Measurements from ENCODE around the gene STX18. TPM values are rescaled to one million over a fixed set of nuclear protein-coding genes. Genes with fewer than 3 reads are reported as not detected.

The STX18 gene
- total RNA-seq, 1 donor from 2014 or later, result 24.0 TPM

DNA sequence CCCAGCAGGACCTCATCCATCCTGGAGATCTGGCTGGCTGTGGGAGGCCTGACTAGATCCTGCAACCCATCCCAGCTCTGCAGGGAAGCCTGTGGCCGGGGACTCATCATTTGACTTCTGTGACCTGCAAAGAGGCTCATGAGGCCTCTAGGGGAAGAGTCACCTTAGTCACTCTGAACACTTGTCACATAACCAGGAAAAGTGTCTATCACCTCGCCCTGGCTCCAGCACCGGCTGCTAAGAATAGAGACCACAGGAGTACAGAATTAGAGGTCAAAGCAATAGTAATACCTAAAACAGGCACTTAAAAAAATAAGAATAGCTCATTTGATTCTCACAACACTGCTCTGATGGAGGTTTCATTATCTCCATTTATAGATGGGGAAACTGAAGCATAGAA lies 158.8 kb downstream of the STX18 start:
- Mint-ChIP-seq H3K27me3 (ENCODE audit: low read depth, unreplicated experiment) (peaks cover 63% of the 10 kb centered on the region), H3K4me3 (ENCODE audit: unreplicated experiment) (no peak overlapping the region), H3K27ac (ENCODE audit: unreplicated experiment) (no peak overlapping the region), H3K4me1 (ENCODE audit: low read depth, unreplicated experiment) (no peaks in the 10 kb centered on the region), H3K9me3 (ENCODE audit: unreplicated experiment) (peaks cover under 1% of the 10 kb centered on the region), H3K36me3 (ENCODE audit: low read depth, unreplicated experiment) (no peaks in the 10 kb centered on the region)
- no peak overlapping the region for H3K4me3 ChIP-seq (ENCODE audit: insufficient read depth, low read depth, low read length)
- H2AFZ ChIP-seq (ENCODE audit: low read depth, low read length), result no peak overlapping the region
- TF ChIP-seq EZH2 (IDR thresholded peaks at IDR 0.05; ENCODE audit: insufficient read depth, low read length), result no peak
- TF ChIP-seq, protein P1, sequence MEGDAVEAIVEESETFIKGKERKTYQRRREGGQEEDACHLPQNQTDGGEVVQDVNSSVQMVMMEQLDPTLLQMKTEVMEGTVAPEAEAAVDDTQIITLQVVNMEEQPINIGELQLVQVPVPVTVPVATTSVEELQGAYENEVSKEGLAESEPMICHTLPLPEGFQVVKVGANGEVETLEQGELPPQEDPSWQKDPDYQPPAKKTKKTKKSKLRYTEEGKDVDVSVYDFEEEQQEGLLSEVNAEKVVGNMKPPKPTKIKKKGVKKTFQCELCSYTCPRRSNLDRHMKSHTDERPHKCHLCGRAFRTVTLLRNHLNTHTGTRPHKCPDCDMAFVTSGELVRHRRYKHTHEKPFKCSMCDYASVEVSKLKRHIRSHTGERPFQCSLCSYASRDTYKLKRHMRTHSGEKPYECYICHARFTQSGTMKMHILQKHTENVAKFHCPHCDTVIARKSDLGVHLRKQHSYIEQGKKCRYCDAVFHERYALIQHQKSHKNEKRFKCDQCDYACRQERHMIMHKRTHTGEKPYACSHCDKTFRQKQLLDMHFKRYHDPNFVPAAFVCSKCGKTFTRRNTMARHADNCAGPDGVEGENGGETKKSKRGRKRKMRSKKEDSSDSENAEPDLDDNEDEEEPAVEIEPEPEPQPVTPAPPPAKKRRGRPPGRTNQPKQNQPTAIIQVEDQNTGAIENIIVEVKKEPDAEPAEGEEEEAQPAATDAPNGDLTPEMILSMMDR (IDR thresholded peaks at IDR 0.05; ENCODE audit: insufficient read depth, low read depth, low read length), result no peak
- H3K4me1 ChIP-seq (ENCODE audit: insufficient read depth, low read length), result peaks cover 3% of the 10 kb centered on the region
- H3K27me3 ChIP-seq (ENCODE audit: insufficient read depth, low read length), result peaks cover 41% of the 10 kb centered on the region
- H3K9ac ChIP-seq (ENCODE audit: low read length), result no peak overlapping the region
- no peaks in the 10 kb centered on the region for H3K79me2 ChIP-seq (ENCODE audit: insufficient read depth, low read length)
- no peak for DNase-seq (ENCODE audit: low read depth)
- H3K9me3 ChIP-seq (ENCODE audit: insufficient read depth, low read depth, low read length), result no peaks in the 10 kb centered on the region
- H4K20me1 ChIP-seq (ENCODE audit: insufficient read depth, low read length), result no peaks in the 10 kb centered on the region
- H3K36me3 ChIP-seq (ENCODE audit: insufficient read depth, low read length), result no peaks in the 10 kb centered on the region
- FAIRE-seq, result no peak
- no peak overlapping the region for H3K4me2 ChIP-seq (ENCODE audit: low read length)
- H3K27ac ChIP-seq (ENCODE audit: low read depth, low read length), result no peak overlapping the region

- TF ChIP-seq, protein P1 (IDR thresholded peaks at IDR 0.05; ENCODE audit: insufficient read depth, low read depth, low read length), result no peak
- no peak for TF ChIP-seq EZH2 (IDR thresholded peaks at IDR 0.05; ENCODE audit: insufficient read depth, low read length)
- H3K27ac Mint-ChIP-seq (ENCODE audit: unreplicated experiment), result no peak overlapping the region
- Histone ChIP-seq H3K36me3 (ENCODE audit: insufficient read depth, low read length) (no peaks in the 10 kb centered on the region), H3K4me3 (ENCODE audit: insufficient read depth, low read depth, low read length) (no peak overlapping the region), H3K27ac (ENCODE audit: low read depth, low read length) (no peak overlapping the region), H3K4me2 (ENCODE audit: low read length) (no peak overlapping the region), H3K79me2 (ENCODE audit: insufficient read depth, low read length) (no peaks in the 10 kb centered on the region), H3K4me1 (ENCODE audit: insufficient read depth, low read length) (no peaks in the 10 kb centered on the region), H3K9ac (ENCODE audit: low read length) (no peak overlapping the region), H3K9me3 (ENCODE audit: insufficient read depth, low read depth, low read length) (no peaks in the 10 kb centered on the region), H4K20me1 (ENCODE audit: insufficient read depth, low read length) (no peaks in the 10 kb centered on the region), H2AFZ (ENCODE audit: low read depth, low read length) (no peak overlapping the region), H3K27me3 (ENCODE audit: insufficient read depth, low read length) (peaks cover 24% of the 10 kb centered on the region)
- peaks cover 73% of the 10 kb centered on the region for H3K27me3 Mint-ChIP-seq (ENCODE audit: low read depth, unreplicated experiment)
- H3K9me3 Mint-ChIP-seq (ENCODE audit: unreplicated experiment), result no peaks in the 10 kb centered on the region
- H3K4me1 Mint-ChIP-seq (ENCODE audit: low read depth, unreplicated experiment), result no peaks in the 10 kb centered on the region
- no peaks in the 10 kb centered on the region for H3K36me3 Mint-ChIP-seq (ENCODE audit: low read depth, unreplicated experiment)
- no peak overlapping the region for H3K4me3 Mint-ChIP-seq (ENCODE audit: unreplicated experiment)
- FAIRE-seq (no peak), DNase-seq (ENCODE audit: low read depth) (no peak)
Observed at GRCh38 chr4:4379540-4380087, 162.2 kb downstream of the STX18 start.

- Histone ChIP-seq H3K36me3 (ENCODE audit: insufficient read depth, low read length) (no peaks in the 10 kb centered on the region), H3K4me3 (ENCODE audit: insufficient read depth, low read depth, low read length) (no peak overlapping the region), H3K9me3 (ENCODE audit: insufficient read depth, low read depth, low read length) (no peaks in the 10 kb centered on the region), H3K9ac (ENCODE audit: low read length) (no peak overlapping the region), H3K4me2 (ENCODE audit: low read length) (no peak overlapping the region), H3K27me3 (ENCODE audit: insufficient read depth, low read length) (peaks cover 16% of the 10 kb centered on the region), H3K27ac (ENCODE audit: low read depth, low read length) (no peak overlapping the region), H4K20me1 (ENCODE audit: insufficient read depth, low read length) (no peaks in the 10 kb centered on the region), H3K79me2 (ENCODE audit: insufficient read depth, low read length) (no peaks in the 10 kb centered on the region), H3K4me1 (ENCODE audit: insufficient read depth, low read length) (no peaks in the 10 kb centered on the region), H2AFZ (ENCODE audit: low read depth, low read length) (no peak overlapping the region)
- Mint-ChIP-seq H3K36me3 (ENCODE audit: low read depth, unreplicated experiment) (no peaks in the 10 kb centered on the region), H3K4me1 (ENCODE audit: low read depth, unreplicated experiment) (no peaks in the 10 kb centered on the region), H3K27ac (ENCODE audit: unreplicated experiment) (no peak overlapping the region), H3K27me3 (ENCODE audit: low read depth, unreplicated experiment) (peaks cover 61% of the 10 kb centered on the region), H3K4me3 (ENCODE audit: unreplicated experiment) (no peak overlapping the region), H3K9me3 (ENCODE audit: unreplicated experiment) (no peaks in the 10 kb centered on the region)
- FAIRE-seq, result no peak
- no peak for DNase-seq (ENCODE audit: low read depth)
- no peak for TF ChIP-seq EZH2 (IDR thresholded peaks at IDR 0.05; ENCODE audit: insufficient read depth, low read length)
- TF ChIP-seq, protein P1 (IDR thresholded peaks at IDR 0.05; ENCODE audit: insufficient read depth, low read depth, low read length), result no peak
Observed at GRCh38 chr4:4377732-4378460, 164.0 kb downstream of the STX18 start.

Data from astrocyte (in vitro differentiated cells and primary cell).